ENCODE results near the gene PLEKHB2.

GRCh38 chr2:131064589-131065512, 40.3 kb upstream of the PLEKHB2 start:
- TF ChIP-seq EZH2 (IDR thresholded peaks at IDR 0.05; ENCODE audit: borderline replicate concordance, low read depth, low read length, severe bottlenecking) (no peak), CTCF (IDR thresholded peaks at IDR 0.05; ENCODE audit: borderline replicate concordance, extremely low read depth, low read length, poor library complexity, severe bottlenecking) (no peak)
